HS-27A (cell line): Measurements from ENCODE around the gene HS3ST3A1.
"Not testable (repeated sequence)": the region's sequence is repeated elsewhere in the genome, so short reads cannot be mapped to it uniquely, and the experiment has no call there.

Experiments used
- DNase-seq: peaks from one replicate; pipeline ENCODE4 v3.0.0-alpha.2; 2012; ENCODE audit warnings: low read depth, missing footprints

The HS3ST3A1 gene

DNA sequence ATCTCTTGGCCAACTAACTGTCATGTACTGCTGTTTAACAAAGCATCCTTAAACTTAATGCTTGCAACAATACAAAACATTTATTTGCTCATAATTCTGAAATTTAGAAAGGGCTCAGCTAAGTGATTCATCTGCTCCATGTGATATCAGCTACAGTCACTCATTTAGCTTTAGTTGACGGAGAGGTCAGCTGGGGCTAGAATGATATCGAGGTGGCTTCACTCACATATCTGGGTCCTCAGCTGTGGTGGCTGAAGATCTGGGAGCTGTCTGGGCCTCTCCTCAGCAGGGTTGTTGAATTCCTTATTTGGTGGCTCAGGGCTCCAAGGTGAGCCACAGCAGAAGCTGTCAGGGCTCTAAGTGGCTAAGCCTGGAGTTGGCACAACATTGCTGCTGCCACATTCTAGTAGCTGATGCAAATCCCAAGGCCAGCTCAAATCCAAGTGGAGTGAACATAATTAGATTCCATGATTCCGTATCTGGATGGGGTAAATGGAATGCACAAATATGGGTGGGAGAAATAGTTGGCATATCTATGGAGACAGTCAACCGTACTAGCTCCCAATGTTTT is 62.8 kb downstream of the HS3ST3A1 start:
- no peak for DNase-seq

DNA sequence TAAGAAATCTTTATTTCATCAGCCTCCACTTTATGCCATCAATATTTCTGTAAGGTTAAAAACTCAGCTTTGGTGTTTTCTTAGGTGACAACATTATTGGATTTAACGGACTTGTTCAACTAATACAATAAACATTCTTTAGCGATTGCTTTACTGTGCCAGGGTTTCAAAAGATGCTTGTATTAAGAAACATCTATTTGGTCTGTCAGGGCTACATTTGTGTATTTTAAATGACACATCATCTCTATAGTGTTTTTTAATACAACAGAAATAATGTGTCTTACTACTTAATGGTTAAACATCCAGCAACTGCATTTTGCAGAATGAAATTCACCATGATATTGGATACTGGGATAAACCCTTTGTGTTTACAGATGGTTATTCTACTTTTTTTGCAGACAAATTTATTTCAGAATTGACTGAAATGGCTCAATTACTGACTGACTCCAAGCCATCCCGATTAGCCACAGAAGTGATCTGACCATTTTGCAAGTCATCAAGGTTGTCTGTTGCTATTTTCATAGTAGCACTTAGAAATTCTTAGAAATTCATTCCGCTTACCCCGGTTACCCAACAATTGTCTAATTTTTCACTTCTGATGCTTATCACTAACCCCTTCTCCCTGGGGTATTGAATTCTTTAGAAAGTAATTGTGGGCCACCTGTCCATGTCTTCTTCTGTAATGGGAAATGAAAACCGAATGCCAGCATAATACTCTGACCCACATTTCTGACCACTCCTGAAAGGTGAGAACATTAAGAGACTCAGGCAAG is 63.7 kb downstream of the HS3ST3A1 start:
- DNase-seq = no peak

DNA sequence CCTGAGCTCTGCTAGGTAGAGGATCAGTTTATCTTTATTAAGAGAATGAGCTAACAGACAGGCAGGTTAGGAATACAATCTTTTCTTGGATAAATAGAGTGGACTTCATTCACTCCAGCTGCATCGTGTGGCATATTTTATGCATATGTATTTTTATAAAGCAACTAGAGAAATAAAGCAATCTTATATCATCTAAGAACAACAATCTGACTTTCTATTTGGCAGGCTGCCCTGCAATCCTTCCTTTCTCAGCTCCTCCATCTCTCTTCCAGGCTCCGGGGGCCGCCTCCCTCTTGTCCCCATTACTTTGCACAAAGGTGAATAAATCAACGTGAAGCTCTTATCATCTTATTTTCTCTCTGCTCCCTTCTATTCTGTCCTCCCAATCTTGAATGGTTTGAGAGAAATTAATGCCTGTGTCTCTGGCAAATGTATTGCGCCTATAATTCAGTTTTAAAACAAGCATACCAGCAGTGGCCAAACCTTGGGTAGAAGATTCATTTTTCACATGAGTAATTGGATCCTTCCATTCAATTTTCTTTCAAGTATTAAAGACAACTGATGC is 64.5 kb downstream of the HS3ST3A1 start:
- DNase-seq = no peak

DNA sequence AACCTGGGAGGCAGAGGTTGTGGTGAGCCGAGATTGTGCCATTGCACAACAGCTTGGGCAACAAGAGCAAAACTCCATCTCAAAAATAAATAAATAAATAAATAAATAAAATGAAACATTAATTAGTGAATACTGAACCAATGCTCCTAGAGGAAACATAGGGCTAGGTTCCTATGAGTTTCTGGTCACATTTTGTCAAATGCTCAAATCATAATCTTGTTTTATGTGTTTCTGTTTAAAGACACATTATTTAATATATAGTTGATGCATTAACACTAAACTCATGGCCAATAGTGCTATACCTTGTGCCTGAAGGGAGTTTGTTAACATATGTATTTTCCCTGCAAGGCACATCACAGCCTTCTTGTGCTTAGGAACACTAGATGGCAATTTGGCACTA is 66.8 kb downstream of the HS3ST3A1 start:
- no peak for DNase-seq

DNA sequence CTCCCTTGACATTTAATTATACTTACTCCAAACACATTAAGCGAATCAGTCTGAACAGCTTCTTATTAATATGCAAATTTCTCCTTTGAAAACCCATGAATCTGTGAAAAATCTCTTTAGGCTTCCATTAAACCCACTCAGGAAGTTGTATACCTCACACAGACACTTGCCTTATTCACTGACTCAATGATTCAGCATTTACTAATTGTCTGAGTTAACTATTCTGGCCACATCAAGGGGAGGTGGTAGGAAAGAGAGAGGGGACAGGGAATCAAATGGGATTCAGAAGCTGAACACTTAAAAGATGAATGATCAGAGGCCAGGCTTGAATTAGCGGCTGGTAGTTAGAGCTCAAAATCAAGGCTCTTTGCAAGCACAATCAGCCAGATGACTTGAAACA is 70.0 kb downstream of the HS3ST3A1 start:
- DNase-seq = no peak

DNA sequence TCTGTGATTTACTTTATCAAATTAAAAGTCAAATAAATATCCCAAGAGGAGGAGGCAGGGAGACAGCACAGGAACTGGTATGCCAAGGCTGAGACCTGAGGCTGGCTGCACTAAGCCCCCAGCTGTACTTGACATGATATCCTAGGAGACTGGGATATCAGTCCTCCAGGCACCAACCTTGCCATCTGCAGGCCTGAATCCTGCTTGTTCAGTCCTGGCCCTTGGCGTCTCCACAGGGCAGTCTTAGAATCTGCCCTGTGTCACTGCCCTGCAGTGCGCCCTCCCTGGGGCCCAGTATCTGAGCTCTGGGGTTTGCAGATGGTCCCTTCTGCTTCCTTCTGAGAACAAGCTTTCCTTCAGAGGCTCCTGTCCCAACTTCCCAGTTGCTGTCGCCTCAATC is 75.9 kb downstream of the HS3ST3A1 start:
- no peak for DNase-seq

DNA sequence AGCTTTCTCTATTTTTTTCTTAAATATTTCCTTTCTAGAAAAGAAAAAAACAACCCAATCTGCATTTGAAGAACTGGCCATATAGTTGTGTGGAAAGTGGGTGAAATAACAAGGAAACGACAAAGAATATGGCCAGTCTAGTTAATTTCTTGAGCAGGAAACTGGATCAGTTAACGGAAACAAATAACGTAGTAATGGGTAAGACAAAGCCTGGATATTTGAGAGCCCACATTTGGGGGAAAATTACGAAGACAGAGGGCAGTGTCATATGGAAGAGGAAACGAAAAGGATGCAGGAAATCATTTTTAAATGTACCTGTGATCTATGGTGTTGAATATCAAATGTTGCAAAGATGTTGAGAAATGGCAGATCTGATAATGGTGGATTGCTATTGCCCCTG is 78.6 kb downstream of the HS3ST3A1 start:
- DNase-seq = no peak

DNA sequence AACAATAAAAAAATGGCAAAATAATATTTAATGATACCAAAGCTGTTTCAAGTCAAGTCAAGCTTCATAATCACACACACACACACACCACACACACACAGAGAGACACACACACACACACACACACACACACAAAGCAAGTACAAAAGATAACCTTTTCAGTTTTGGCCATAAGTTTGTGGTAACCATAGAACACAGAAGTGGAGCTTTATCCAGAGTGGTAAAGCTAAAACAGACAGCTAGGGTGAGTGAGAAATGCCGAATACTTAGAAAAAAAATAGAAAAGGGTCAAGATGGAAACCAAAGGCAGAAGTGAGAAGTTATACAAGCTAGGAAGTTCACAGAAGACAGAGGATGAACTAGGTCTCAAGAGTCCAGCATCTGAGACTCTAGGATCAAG is 79.0 kb downstream of the HS3ST3A1 start:
- DNase-seq = no peak

DNA sequence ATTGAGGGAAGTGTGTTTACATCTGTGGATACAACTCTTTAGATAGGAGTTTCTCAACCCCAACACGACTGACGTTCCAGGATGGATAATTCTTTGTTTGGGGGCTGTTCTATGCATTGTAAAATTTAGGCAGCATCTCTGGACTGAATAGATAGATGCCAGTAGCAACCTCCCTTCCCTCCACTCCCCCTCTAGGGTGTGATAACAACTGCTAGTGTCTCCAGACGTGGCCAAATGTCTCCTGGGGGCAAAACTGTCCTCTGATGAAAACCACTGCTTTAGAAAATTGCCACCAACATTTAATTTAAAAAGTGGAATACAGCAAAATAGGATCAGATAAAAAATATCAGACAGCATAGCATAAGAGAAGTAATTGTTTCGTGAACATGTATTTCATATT is 79.9 kb downstream of the HS3ST3A1 start:
- DNase-seq = no peak

DNA sequence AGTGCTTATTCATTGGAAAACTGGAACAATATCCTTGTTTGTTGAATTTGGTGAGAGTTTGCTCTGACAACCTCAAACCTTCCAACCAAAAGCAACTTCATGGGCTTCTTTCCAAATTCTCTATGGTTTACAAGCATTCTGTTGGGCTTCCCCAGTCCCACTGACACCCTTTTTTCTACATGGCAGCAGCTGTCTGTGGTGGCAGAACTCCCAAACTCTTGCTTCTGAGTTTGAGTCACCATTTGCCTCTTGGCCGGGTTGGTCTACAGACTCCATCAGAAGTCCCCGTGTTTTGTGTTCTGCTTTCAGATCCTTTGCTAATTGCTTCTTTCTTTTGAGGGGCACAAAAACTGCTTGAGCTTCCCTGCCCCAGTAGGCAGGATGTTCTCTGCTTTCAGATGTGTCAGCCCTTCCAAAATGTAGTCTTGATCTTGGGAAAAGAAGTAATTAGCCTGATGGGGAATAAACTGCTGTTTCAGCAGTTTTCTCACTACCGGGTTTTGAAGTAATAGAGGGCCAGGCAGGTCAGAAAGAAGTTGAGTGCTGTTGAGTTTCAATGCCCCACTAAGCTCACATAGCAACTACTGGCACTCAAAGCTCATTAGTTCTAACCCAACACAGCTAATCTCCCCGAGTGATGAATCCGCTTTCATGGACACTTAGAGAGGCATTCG is 80.7 kb downstream of the HS3ST3A1 start:
- DNase-seq = no peak

DNA sequence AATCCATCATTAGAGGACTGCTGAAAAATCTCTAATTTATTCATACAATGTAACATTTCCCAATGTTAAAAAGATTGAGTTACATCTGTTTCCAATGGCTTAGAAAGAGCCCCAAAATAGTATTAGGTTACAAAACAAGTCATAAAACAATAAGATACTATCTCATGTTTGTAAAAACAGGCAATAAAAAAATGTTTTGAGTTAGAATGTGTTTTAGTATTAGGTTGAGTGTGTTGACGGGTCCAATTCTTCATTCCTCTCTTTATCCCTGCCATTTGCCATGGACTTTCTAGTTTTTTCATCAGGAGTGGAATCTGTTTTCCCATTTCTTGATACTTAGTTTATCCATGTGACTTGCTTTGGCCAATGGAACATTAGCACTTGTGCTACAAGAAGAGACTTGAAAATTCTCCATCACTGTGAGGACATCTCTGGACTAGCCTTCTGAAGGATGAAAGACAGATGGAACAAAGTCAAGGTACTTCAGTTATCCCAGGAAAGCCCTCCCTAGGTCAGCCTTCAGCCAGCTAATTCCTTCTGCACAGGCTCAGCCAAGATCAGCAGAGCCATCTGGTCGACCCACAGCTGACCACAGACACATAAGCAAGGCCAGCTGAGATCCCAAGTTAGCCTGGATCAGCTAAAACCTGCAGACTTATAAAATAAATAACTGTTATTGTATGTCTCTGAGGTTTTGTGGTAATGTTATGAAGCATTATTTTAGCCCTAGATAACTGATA is 83.3 kb downstream of the HS3ST3A1 start:
- no peak for DNase-seq

DNA sequence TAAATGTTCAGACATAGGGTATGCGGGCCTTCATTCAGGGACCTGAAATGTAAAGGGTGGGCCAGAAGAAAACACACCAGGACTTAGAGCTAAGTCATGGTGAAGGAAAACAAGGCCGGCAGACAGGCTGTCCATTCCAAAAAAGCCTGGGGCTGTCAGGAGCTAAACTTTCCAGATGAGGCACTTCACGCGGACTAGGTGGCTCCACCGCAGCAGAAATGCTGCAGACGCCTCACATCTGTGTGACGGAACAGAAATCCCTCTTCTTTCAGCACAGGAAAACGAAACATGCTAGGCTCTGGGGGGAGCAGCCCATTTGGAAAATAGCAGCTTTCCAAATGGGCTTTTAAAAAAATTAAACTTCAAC is 88.7 kb downstream of the HS3ST3A1 start:
- no peak for DNase-seq

DNA sequence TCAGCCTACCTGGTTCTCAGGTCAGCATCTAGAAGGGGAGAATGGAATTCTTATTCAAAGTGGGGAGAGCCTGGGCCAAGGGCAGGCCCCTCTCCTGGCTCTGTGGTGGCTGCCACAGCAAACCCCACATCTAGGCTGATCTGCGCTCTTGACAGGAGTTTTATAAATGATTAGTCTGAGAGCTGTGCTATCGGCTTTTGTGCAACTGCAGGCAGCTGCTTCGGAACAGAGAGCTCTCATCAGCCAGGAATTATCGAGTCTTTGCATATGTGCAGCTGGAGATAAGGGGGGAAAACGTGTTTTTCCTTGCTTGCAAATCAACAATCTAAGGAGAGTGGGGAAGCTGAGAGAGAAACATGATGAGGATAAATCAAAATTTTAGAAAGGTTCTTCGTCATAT is 91.7 kb downstream of the HS3ST3A1 start:
- no peak for DNase-seq

DNA sequence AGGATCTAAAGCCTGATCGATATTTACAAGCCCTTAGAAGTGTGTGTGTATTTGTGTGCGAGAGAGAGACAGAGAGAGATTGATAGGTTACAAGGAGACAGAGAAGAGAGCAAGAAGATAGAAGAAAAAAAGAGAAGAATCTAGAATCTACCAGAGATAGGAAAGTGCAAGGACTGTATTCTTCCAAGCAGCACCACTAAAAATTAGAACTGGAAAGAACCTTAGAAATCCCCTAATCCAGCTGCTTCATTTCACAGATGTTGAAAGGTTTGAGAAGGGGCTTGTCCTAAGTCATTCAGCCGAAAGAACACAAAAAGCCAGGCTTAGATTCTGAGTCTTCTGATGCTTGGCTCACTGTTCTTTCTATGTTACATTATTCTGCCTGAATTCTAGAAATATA is 92.2 kb downstream of the HS3ST3A1 start:
- no peak for DNase-seq

DNA sequence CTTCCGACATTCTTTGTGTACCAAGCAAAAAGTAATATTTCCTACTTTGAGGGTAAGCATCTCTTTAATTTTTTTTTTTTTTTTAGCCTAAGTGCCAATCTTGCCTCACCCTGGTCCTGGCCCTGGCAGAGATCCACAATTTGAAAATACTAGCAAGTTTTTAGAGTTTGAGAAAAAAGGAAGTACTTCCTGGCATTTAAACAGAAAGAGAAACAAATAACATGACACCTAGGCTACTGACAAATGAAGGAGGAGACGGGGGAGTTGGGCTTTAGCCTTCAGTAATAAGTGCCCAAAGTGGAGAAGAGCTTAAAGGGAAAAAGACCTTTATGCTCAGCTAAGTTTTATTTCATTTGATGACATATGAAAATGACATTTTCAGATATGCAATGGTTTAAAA is 92.8 kb downstream of the HS3ST3A1 start:
- DNase-seq = no peak

DNA sequence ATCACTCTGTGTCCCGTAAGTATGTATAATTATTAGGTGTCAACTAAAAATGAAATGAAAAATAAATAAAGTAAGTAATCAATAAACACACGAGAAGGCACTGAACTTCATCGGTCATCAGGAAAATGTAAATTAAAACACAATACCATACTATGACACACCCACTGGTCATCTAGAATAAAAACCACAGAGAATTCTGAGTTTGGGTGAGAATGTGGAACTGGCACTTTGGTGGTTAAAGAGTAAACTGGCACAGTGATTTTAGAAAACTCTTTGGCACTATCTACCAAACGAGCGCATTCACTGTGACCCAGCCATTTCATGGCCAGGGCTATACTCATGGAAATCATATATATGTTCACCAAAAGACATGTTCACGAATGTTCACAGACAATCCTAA is 98.2 kb downstream of the HS3ST3A1 start:
- no peak for DNase-seq

DNA sequence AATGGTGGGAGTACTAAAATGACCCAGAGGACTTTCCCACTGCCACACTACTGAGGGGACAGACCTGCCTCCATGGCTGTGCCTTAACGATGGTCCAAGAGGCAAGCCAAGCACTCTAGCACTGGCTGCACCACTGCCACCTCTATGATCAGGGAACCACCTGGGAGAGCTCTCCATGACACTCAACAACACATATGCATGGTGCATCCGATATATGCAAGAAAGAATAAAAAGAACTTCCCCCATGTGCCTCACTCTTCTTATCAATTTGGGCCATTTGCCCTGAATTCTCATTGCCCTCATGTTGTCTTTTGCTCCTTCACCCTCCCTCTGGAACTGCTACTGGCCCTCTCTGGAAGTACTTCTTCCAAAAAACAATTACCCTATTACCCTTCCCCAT is 99.5 kb downstream of the HS3ST3A1 start:
- DNase-seq = no peak

DNA sequence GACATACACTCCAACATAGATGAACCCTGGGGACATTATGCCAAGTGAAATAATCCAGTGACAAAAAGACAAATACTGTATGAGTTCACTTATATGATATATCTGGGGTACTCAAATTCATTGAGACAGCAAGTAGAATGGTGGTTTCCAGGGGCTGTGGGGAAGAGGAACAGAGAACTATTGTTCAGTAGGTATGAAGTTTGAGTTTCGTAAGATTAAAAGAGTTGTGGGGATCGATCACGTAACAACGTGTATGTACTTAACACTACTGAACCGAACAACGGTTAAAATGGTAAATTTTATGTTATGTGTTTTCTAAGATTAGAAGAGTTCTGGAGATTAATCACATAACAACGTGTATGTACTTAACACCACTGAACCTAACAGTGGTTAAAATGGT is 100.8 kb downstream of the HS3ST3A1 start:
- no peak for DNase-seq

DNA sequence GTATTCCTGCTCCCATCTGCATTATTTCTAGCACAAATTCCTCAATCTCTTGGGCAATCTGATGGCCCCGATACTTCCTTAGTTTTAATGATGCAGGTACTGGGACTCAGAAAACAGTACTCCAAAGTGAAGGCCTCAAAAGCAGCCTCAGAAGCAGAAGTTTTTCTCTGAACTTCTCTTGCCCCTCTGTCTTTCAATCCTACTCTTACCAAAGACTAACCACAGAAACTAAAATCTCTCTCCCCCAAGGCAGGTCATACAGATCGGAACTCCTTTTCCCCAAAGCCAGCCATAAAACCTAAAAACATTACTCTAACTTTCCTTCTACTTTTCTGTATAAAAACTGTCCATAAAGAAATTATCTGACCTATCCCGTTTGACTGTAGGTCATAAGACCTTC is 103.5 kb downstream of the HS3ST3A1 start:
- no peak for DNase-seq

DNA sequence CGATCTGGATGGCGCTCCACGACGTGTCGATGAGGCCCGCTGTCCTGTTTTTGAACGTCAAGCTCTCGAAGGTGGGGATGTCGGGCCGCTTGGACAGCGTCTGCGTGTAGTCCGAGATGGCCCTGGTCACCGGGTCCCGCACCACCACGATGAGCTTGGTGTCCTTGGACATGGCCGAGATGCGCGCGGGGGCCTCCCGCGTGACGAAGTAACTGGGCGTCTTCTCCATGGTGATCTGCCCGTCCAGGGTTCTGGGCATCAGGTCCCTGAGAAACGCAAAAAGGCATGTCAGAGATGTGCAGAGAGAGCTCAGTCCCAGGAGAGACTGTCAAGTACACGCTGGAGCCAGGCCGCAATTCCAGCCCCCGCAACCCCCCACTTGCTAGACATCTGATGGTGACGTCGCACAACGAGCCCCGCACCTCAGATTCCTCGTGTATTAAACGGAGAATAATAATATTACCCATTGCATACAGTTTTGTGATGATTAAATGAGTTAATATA is 105.1 kb downstream of the HS3ST3A1 start:
- DNase-seq = not testable (repeated sequence)

DNA sequence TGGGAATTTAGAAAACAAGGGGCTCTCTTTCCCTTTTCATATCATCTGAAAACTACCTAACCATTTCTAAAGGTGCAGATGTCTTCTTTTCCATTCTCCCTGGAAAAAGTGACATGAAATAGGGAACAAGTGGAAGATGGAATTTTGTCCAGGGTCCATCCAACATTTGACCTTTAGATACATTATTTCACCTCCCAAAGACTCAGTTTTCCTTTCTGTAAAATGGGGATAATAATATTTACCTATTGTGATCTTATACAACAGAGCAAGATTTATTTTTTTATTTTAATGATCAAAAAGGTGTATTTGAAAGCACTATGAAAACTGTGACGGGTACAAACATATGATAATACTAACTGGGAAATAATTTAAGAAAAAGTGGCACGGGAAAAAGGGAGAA is 106.3 kb downstream of the HS3ST3A1 start:
- no peak for DNase-seq

DNA sequence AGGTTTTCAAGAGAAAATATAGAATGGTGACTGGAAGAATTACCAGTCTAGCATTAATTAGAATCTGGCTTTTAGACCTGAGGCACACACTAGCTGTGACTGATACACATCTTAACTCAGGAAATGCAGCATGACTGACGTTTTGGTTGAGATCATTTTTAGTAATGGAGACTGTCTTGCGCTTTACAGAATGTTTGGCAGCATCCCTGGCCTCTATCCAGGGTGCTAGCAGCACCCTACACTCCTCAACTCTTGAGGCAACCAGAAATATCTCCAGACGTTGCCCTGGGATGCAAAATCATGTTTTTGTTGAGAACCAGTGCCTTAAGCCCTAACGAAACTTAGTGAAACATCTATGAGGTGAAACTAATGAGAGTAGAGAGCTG is 109.0 kb downstream of the HS3ST3A1 start:
- DNase-seq = no peak
